HG03159 (cell line): ENCODE measurements around the gene USP35.
"Not testable (repeated sequence)": the region's sequence is repeated elsewhere in the genome, so short reads cannot be mapped to it uniquely, and the experiment has no call there.

Experiments used
- ATAC-seq: cut with Tn5 transposase; IDR thresholded peaks from one replicate; pipeline ENCODE4 v1.9.1; 2021; ENCODE audit warnings: mild to moderate bottlenecking, moderate library complexity; ENCODE audit not compliant: unreplicated experiment

Gene USP35

DNA sequence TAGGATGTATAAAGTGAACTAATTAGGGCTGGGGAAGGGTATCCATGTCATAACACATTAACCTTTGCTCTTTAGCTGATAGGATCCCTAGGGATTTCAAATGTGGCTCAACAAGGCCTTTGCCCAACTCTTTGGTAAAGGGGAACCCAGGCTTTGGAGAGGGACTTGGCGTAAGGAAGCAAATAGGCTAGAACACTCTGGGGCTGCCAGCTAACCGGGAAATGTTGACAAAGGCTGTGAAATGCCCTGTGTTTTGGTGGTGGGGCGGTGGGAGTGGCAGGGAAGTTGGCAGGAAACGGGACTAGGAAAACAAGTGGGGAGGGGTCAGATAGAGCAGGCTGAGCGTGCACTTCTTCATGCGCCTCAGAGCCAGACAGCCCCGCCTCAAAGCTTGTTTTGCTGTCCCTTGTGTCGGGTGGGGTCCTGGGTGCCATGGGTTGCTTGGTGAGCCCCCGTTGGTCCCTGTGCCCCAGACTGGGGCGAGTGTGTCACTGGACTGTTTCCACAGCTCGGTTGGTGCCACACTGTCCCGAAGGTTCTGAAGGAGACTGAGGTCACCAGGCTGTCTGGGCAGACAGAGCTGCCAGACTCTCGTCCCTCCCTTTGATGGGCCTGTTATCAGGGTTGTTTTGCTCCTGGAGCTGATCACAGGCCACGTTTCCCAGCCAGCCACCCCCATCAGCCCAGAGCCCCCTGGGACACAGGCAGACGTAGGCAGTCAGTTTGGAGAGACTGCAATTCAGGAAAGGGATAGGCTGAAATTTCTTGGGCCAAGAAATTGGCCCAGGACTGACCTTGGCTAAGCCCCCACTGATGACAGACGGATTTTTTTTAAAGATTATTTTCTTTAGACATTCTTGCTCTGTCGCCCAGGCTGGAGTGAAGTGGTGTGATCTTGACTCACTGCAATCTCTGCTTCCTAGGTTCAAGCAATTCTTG, 19.9 kb upstream of the USP35 start:
- no peak for ATAC-seq

DNA sequence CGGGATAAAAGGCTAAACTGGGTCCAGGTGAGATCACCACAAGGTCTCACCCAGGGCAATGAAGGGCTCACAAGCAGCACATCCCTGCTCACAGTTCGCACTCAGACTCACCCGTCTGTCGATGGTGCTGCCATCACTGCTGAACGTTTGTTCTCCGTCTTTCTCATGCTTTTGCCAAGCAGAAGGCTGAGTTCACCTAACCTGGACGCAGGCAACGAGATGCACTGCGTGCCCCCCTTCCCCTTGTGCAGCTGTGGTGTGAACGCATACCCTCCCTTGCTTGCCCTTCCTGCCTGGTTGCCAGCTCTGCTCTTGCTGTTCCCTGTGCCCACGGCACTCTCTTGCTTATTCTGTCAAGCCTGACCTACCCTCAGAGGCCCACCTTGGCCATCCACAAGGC, 18.3 kb upstream of the USP35 start:
- ATAC-seq: no peak

DNA sequence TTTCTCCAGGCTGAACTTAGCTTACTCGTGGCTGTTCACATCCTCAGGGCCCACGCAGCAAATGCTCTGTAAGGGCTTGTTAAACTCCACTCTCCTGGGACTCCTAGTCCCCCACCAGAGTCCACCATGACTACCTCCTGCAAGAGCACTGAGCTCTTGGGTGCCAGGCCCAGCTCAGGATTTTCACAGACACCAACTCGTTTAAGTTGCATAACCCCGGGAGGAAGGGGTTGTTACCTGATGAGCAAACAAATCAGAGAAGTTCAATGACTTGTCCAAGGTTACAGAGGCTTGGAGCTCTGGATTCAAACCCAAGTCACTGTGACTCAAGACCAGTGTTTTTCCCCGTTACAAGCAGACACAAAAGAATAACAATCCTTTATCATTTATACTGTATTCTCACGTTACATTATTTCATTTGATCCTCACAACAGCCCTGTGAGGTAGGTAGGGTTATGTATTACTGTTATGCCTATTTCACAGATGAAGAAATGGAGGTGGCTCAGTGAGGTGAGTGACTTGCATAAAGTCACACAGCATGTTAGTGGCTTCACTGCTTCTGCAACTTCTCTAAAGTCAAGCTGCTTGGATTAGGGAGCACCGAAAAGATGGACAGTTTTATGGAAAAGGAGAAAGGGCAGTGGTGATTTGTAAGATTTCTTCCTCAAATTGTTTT, 17.7 kb upstream of the USP35 start:
- ATAC-seq: no peak

DNA sequence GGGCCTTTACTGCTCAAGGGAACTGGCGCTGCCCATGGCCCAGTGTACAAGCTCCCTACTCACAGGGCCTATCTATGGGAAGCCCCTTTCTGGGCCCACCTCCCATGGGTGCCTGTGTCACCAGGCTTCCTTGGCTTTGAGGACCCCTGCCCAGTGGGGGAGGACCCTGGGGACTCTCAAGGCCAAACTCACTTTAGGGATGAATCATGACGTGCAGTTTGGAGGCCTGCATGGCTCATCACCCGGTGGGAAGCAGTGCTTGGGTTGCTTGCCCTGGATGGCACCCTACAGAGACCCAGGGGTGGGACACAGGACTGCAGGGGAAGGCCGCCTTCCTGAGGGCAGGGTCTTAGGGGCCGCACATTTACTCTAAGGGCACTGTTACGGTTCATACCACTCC, 16.8 kb upstream of the USP35 start:
- ATAC-seq: no peak

DNA sequence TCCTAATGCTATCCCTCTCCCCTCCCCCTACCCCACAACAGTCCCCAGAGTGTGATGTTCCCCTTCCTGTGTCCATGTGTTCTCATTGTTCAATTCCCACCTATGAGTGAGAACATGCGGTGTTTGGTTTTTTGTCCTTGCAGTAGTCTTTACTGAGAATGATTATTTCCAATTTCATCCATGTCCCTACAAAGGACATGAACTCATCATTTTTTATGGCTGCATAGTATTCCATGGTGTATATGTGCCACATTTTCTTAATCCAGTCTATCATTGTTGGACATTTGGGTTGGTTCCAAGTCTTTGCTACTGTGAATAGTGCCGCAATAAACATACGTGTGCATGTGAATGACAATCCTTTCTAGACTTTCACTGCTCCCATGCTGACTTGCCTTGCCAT, 12.9 kb upstream of the USP35 start:
- ATAC-seq: not testable (repeated sequence)

DNA sequence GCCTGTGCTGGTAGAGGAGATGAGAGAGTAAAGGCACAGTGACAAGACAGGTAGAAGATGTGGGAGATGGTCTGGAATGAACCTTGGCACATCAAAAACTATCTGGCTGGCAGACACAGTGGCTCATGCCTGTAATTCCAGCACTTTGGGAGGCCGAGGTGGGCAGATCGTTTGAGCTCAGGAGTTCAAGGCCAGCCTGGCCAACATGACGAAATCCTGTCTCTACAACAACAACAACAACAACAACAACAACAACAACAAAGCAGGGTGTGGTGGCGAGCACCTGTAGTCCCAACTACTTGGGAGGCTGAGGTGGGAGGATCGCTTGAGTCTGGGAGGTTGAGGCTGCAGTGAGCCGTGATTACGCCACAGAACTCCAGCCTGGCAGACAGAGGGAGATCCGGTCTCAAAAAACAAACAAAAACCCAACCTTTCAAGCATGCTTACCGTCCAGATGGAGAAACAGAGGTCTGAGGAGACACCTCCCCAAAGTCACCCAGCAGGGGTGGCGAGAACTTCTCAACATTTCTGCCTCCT, 12.0 kb upstream of the USP35 start:
- no peak for ATAC-seq

DNA sequence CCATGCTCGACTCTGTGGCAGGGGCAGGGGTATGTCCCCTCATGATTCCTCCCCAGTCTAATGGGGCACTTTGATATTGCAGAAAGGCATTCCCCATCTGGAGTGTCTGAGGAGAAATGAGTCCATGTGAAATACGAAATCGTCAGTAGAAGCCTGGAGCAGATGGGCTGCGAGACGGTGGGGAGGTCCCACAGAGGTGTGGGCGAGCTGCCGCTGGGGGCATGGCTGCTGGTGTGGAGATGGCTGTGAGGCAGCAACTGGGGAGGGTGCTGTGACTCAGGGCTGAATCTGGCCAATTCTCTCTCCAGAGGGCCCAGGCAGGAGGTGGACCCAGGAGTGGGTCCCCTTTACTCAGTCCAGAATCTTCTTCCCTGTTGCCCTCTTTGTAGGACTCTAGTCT, 11.5 kb upstream of the USP35 start:
- ATAC-seq: no peak

DNA sequence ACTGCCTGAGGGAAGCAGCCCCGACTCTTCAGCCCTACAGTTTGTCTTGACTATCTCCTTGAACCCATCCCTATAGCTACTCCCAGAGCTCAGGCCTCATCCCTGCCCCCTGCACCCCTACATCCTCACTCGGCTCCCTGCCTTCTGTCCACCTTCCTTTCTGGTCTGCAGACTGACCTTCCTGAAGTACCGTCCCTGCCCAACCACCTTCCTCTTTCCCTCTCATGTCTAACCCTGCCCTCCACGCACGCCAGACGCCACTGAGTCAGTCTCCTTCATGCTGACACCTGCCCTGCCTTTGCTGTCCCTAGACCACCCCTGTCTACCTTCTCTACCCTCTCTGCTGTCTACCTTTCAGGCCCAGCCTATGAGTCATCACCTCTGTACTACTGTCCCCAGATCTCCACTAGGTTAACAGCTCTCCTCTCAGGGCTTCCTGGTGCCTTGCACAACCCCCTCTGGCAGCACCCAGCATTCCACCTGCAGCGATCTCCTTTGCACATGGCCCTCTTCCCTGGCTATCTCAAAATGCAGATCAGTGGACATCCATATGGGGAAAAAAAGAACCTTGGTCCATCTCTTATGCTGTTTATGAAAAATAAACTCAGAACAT, 9.2 kb upstream of the USP35 start:
- no peak for ATAC-seq

DNA sequence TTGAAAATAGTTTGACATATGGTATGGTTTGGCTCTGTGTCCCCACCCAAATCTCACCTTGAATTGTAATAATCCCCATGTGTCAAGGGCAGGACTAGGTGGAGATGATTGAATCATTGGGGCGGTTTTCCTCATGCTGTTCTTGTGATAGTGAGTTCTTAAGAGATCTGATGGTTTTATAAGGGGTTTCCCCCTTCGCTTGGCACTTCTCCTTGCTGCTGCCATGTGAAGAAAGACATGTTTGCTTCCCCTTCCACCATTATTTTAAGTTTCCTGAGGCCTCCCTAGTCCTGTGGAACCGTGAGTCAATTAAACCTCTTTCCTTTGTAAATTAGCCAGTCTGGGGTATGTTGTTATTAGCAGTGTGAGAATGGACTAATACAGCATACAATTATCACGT, 8.0 kb upstream of the USP35 start:
- no peak for ATAC-seq

DNA sequence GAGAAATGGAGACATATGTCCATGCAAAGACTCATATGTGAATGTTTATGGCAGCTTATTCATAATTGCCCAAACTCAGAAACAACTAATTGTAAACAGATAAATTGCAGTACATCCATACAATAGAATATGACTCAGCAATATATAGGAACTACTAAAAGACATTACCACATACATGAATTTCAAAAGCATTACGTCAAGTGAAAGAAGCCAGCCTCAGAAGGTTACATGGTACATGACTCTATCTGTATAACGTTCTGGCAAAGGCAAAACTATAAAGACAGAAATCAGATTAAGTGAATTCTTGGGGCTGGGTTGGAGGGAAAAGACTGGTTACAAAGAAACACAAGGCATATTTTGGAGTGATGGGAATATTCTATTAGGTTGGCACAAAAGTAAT, 7.5 kb upstream of the USP35 start:
- no peak for ATAC-seq

DNA sequence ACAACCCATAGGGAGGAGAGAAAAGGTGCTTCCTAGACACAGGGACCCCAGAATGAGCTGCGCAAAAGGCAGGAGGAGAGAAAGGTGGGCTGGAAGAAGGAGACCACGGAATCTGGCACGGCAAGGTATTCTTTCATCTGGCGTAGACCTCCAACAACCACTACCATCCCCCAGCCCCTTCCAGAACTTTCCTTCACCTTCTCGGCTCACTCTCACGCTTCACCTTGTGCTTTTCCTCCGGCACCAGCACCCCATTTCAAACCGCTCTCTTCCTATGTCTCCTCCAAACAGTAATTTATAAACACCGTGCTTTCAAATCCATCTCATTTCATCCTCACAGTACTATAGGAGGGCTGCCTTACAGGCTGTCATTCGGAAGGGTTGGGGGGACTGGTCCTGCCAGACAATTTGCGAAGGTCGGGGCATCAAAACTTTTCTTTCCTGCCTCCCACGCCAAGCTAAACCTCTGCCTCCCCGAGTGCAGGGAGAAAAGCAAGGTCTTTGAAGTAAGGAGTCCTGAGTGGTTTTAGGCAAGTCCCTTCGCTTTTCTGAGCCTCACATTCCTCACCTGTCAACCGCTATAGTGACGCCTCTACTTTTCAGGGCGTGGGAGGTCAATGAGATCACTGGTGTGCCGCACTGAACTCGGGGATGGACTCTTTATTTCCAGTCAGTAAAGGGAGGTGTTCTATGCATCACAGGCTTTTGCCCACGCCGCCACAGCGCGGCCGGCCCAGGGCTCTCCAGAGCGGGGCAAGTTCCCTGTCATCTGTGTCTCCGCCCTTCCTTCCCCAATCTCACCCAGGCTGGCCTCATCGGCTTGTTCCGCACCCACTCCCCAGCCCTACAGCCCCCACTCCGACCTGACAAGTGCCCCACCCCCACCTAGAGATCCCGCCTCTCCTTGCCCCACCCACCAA, 1.1 kb upstream of the USP35 start:
- peak; percentile 36 for ATAC-seq

DNA sequence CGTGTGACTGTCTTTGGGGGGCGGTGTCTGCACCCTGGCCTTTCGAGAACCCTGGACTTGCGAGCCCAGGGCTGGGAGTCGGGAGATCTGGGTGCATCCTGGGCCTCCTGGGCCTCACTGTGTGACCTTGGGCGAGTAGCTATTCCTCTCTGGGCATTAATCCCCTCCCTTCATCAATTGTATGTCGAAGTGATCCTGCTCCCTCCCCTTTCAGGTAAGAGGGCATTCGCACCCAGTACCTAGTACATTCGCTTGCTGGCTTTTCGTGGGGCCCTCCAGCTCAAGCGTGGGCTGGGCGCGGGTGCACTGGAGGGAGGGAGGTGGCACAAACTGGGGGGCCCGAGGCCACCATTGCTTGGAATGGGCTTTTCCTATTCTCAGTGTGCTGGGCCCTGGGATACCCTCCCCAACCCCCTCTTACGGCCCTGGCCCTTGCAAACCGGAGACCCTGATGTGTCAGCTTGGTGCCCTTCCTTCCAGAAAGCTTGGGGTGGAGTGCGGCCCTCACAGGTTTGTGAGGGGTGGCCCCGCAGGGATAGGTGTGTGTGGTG, 530 bp downstream of the USP35 start:
- ATAC-seq: no peak

DNA sequence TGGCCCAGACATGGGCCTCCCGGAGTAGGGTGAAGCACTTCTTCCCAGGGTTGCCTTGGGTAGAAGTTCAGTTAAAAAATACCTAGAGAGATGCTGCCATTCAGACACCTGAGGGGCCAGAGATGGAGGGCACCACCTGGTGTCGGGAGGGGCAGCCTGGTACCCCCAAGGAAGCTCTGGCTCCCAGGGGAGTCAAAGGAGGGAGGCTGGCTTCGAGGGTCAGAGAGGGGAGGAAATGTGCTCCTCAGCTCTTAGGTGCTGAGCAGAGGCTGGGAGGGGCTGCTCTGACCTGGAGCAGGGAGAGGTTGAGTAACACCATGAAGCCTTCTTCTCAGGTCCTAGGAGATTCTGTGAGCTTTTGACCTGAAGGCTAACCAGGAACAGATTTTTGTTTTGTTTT, 1.1 kb downstream of the USP35 start:
- ATAC-seq: no peak

DNA sequence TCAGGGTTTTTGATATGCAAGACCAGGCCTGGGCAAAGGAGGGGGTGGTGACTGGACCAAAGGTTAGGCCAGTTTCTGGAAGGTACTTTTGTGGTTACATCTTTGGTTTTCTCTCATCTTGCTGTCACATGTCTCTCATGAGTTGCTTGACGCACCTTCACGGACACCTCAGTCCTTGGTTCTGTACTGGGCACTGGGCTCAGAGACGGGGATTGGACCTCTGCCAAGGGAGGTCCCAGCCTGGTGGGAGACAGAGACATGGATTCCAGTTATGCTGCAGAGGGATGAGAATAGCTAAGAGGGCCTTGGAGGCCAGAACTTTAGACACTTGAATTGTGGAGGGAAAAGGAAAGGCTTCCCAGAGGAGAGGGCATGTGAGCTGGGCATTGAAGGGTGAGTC, 1.7 kb downstream of the USP35 start:
- ATAC-seq: no peak

DNA sequence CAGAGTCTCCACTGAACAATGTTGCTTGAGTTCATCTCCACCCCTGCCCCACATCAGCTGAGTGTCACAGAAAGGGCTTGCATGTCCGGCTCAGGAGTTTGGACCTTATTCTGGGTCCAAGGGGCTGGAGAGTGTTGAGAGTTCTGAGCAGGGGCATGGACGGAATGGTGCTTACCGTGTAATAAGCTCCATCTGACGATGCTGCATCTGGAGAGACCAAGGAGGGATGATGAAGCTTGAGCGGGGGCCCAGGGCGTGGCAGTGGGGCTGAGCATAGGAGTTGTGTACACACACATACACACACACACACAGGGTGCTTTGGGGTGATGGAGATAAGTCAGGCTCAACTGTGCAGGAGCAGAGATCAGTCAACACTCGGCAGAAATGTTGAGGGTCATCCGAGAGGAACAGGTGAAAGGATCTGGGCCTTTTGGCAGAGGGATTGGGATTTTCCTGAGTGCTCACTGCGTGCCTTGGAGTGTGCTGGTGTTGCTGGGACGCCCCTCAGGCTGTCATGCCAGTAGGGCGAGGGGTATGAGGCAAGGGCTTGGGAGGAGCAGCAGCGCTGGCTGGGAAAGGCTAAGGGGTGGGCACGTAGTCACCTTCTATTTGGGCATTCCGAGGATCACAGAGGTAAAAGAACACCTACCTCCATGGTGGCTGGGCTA, 2.3 kb downstream of the USP35 start:
- ATAC-seq: no peak

DNA sequence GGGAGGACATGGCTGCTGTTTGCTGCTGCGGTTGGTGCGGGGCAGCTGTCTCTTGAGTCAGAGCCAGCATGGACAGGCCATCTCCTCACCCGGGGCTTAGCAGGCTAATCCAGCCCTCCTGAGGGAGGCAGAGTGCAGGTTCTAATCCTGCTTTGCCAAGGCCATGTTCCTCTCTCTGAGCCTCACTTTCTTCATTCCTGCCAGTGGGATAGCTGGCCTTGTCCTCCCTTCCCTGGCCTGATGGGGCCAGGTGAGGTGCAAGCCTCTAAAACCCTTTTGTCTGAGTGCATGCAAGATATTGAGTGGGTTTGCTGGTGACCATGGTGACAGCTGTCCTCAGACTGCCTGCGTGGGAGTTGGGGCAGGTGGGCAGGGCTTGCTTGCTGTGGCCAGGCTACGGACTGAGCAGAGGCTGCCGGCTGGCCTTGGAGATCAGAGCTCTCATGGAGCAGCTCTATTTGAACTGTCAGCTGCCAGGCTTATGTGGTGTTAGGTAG, 3.6 kb downstream of the USP35 start:
- no peak for ATAC-seq

DNA sequence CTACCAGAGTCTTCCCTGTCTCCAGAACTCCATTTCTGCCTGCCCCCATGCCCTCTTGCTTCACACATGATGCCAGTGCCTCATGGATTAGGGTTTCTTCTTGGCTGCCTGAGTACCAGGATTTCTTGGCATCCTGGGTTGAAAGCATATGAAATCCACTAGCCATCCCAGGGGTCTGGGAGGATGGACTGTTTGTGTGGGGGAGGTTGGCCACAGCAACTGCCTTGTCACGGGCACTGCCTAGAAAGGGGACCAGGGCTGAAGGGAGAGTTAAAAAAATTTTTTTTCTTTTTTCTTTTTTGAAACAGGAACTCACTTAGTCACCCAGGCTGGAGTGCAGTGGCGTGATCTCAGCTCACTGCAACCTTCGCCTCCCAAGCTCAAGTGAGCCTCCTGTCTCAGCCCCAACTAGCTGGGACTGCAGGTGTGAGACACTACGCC, 4.2 kb downstream of the USP35 start:
- ATAC-seq: no peak

DNA sequence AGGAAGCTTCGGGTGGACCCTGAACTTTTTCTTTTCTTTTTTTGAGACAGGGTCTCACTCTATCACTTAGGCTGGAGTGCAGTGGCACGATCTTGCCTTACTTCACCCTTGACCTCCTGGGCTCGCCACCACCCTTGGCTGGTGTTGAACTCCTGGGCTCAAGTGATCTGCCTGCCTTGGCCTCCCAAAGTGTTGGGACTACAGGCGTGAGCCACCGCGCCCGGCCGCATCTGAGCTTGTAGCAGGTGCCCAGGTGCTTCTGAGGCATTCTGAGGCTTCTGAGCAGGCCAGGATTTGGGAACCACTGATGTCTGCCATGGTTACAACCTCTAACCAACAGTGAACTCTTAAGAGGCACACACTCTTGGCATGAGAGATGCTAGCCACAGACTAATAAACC, 5.1 kb downstream of the USP35 start:
- no peak for ATAC-seq

DNA sequence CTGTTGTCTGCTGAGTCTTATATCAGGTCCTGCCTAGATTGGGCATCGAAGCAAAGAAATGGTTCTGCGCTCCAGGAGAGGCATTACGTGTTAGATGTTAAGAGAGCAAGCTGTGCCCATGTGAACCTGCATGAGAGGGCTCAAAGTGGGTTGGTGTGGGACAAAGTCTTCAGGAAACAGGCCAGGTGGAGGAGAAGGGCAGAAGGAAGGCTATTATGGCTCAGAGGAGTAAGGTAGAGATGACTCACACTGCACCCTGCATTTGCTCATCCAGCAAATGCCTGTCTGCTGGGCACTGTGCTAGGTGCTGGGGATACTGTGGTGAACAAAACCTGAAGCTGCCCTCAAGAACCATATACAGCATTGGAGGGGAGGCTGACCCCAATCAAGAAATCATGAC, 5.8 kb downstream of the USP35 start:
- no peak for ATAC-seq
